Esophagus muscularis mucosa (tissue), 3 donors: Measurements from ENCODE around the gene TAF1B.

Experiments
- CTCF ChIP-seq, 3 experiments: fragments of 200-600 bp in 2 of 3; fragments of 450-650 bp in 1 of 3; sonication (generic) in 2 of 3; IDR thresholded peaks; one replicate each; pipeline ENCODE4 v1.5.1; 2017 to 2019; ENCODE audit warnings: antibody characterized with exemption in 3 of 3, mild to moderate bottlenecking in 2 of 3, moderate library complexity in 1 of 3
- POLR2A ChIP-seq: fragments of 450-650 bp; IDR thresholded peaks from one replicate; pipeline ENCODE4 v1.6.1; 2017; ENCODE audit warnings: antibody characterized with exemption, moderate library complexity, mild to moderate bottlenecking, low read depth
- POLR2AphosphoS5 ChIP-seq, 2 donors: sonication (generic); formaldehyde crosslinking; IDR thresholded peaks; one replicate each; pipeline ENCODE4 v1.6.1; 2017; ENCODE audit warnings: antibody characterized with exemption in 2 of 2

GRCh38 chr2:9895669-9896590, 52.7 kb downstream of the TAF1B start:
- no peak for TF ChIP-seq CTCF (IDR thresholded peaks at IDR 0.05)
- TF ChIP-seq POLR2AphosphoS5 (IDR thresholded peaks at IDR 0.05), result no peak
- no peak for TF ChIP-seq POLR2A
